T-helper 2 cell (primary cell): ENCODE data around the gene SARDH.

Experiments used
- DNase-seq, 5 experiments: peaks; one replicate each; pipeline versions ENCODE4 v3.0.0 to v3.0.0-alpha.2; 2012 to 2022

Gene SARDH

DNA sequence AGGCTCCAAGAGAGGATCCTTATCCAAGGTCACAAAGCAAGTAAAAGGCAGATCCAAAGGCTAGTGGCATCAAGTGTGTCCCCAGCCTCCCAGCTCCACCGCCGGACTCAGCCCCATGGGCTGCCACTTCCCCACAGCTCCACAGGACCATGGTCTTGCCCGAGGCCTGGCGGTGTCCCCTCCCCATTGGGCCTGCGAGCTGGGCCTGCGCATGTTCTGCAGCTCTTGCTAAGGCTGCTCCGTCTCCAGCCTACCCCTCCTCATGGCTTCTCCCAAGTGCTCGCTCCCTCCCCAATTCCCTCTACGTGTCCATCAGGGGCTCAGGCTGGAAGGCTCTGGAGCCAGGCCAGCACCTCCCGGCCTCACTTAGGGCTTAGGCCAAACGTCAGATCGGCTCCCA, 72.6 kb downstream of the SARDH start:
- no peak for DNase-seq

DNA sequence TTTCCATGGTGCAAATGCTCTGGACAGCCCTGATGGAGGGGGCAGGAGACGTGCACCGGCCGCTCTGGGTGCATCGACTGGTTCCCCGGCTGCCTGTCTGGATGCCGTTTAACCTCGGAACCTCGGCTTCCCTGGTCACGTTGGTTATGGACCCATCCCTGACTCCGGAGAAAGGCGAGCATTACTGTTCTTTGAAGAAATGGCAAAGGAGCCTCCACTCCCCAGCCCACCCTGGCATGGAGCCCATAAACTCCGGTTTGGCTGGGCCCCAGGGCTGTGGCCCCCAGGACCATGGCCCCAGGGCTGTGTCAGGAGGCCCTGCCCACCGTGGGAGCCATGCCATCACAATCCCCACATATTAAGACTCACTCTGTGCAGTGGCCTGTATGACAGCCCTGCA, 73.1 kb downstream of the SARDH start:
- no peak for DNase-seq

DNA sequence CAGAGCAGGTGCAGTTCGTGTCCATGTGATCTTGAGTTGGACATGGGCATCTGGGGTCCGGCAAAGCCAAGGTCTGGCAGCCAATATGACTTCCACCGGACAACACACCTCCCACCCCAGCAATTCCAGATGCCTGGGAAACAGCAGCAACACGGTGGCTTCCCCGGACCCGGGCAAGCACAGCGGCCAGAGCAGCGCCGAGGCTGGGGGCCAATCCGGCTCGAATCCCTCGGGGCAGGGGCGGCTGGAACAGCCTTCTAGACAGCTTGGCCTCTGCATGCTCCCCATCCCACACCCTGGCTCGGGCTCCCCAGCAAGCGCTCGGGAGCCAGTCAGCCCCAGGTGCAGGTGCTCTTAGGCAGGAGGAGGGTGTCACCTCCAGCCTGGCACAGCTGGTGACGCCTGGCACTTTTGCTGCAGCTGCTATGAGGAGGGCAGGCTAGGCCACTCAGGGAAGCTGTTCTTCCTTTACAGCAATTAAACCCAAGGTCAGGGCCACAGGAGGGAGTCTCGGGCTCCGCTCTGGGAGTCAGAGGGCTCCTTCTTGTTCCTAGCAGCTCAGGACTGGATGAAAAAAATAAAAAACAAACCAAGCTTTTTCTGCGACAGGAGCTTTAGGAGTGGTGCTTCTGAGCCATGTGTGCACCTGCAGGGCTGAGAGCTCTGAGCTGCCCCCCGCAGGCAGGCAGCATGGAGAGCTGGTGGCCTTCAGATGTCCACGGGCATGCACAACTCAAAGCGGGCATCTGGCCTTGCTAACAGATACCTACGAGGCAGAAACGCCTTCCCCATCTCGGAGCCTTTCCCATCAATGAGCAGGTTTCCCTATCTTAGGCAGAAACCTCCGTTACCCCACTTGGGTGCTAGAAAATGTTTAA, 73.7 kb downstream of the SARDH start:
- no peak for DNase-seq

DNA sequence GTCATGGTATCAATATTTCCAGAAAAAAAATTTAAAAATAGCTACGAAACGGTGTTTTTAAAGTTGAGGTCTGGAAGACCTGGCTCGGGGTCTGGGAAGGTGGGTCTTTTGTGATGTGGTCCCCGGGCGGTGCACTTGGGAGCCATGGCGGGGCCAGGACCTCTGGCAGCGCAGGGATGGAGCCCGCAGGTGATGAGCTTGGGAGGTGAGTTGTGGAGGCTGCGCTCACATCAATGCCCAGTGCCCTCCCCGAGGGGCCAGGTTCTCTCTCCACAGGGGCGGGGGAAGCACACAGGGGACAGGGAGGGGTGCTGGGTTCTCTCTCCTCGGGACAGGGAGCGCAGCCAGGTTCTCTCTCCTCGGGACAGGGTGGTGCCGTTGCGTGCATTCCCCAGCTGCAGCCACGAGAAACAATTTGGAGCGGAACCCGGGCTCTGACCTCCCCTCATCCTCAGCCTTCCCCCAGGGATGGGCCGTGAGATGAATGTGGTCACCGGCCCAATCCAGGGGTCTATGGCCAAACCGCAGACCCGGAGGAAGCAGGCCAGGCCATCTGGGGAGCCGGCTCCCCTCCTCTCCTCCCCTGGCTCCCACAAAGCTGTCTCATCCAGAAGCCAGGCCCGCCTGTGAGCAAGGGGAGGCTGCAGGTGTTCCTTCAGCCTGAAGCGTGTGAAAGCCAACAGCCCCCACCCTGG, 76.2 kb downstream of the SARDH start:
- no peak for DNase-seq

DNA sequence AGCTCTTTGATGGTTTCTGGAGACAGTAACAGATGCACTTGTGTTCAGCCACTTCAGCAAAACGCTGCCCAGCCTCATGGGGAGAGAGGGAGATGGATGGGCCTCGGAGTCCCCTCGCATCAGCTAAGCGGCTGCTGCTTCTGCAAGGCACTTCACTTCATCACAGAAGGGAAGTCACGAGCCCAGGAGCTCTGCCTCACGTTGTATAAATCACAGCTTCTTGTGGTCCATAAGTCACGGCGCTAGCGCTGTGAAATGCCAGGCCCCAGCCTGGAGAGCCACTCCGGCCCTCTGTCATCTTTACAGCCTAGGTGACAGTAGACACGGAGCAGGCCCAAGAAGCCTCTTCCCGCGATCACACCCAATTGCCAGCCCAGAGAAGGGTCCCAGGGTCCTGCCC, 78.6 kb downstream of the SARDH start:
- no peak for DNase-seq

DNA sequence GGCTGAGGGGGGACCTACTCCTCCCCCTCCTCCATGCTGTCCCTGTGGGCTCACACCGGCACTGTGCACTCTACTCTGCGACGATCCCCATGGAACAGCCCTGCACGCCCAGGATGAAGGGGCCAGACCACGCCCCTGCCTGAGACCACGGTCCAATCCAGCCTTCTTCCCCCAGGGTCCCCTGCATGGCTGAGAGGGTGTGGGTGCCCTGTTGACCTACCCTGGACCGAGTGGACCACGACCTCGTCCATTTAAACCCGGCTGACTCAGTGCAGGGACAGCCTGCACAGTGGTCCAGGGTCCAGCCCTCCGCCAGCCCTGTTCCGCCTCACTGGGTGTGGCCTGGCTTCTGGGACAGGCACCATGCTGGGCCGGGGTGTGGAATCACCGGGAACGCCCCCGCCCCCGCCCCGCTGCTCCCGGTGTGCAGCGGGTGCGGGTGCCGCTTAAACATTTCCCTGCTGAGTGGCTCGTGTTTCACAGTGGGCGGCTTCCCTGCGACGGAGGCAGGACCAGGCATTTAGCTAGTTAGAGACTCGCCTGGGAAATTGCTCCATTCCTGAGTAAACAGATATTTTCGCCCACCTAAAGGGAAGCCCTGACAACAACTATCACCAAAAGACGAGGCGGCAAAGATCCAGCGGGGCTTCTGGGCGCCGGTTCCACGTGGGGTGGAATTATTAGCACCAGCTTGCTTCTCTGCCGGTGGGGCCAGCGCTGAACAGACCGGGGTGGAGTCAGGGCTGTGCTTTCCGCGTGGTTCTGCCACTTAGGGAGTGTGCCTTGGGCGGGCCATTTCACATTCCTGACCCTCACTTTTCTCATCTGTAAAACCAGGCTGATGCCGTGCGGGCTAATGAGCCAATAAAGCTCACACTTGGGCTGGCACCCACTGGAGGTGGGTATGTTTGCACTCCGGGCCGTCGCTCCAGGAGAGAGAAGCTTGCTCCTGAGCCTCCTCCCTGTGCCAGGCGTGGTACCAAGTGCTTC, 79.4 kb downstream of the SARDH start:
- no peak for DNase-seq

DNA sequence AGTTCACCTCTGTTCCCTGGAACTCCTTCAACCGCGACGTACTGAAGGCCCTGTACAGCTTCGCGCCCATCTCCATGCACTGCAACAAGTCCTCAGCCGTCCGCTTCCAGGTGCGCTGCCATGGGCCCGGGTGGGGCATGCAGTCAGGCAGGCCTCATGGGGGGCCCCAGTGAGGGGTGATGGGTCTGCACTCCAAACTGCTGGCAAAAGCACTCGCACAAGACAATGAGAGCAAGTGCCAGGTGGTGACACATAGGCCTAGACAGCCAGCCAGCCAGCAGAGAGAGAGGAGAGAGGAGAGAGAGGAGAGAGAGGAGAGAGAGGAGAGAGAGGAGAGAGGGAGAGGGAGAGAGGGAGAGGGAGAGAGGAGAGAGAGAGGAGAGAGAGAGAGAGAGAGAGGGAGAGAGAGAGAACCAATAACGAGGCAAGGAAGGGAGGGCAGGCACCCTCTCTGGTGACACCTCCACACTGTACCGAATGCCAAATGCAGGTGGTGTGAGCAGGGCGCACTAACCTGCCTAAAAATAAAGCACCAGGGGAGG, 81.0 kb downstream of the SARDH start:
- no peak for DNase-seq

DNA sequence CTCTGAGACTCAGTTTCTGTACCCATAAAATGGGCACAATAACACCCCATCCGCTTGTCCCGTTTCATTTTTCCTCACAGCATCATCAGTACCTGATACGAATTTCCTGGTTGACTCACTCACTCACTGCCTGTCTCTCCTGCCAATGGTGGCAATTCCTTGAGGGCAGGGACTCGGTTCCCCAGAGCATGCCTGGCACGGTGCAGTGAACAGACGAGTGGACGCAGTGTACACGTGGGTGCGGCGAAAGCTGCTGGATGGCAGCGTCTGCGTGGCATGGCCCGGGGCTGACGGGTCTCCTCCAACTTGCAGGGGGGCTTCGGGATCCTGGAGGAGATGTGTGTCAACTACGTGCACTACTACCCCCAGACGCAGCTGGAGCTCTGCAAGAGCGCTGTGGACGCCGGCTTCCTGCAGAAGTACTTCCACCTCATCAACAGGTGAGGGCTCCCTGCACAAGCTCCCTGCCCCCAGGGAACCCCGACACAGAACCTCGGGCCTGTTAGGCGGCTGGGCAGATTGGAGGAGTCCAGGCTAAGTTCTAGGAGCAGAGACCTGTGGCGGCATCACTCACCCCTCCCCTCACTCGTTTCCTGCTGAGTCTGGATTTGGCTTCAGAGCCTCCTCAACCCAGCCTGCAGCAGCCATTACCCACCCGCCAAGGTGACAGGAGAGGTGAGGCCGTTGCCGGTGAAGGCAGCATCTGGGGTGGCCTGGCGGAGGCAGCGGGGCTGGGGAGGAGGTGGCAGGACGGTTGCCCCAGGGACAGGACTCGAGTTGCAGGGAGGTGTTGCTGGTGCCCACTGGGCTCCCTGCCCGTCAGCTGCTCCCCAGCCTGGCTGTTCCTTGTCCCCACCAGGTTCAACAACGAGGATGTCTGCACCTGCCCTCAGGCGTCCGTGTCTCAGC, 81.7 kb downstream of the SARDH start:
- DNase-seq: peak in 2 of 5 experiments; percentile 33 to 38

DNA sequence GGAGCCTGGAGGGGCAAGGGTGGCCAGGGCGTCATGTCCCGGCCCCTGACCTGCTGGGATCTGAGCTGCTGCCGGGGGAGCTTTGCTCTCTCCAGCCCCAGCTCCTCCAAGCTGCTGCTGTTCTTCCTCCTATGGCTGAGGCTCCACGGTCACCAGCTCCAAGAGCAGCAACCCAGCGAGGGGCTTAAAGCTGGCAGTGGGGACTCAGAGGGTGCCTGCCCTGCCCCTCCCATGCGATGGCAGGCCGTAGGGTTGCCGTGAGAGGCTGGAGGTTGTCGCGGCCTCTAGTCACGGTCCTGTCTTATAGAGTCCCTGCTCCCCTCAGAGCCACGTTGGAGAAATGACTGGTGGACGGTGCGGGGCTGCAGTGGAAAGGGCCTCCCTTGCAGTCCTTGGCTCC, 82.5 kb downstream of the SARDH start:
- no peak for DNase-seq

DNA sequence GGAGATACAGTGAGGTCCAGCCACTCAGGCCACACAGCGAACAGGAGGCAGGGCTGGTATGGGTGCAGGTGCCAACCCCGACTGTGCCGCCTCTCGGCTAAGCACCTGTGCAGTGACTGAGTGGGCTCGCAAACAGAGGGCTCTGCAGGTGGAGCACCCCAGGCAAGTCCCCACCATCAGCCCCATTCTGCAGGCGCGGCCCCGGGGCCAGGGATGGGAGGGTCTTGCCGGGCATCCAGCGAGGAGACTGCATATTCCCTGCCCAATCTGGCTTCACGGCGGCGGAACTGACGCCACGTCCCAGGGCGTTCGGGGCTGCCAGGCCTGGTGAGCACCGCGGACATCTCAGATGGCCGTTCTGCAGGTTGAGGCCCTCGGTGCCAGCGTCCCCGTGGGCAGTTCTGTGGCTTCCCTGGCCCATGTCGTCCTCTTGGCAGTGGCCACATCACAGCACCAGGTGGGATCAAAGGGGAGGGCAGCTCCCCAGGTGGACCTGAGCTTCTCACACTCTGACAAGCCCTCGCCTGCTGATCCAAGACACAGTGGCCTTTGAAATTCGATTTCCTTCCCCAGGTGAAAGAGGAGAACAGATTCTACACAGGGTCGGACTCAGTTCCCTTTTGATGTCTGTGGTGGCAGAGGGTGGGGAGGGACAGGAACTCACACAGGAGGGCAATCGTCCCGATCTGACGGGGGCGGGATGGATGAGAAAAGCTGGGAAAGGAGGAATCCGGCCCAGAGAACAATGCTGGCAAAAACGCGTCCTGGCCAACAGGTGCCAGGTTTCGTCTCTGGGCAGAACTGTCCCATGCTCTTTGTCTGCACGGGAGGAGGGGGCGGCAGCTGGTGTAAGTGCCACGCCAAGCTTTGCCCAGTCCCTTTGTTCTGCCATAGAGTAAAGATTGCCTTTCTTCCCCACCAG, 83.2 kb downstream of the SARDH start:
- no peak for DNase-seq

DNA sequence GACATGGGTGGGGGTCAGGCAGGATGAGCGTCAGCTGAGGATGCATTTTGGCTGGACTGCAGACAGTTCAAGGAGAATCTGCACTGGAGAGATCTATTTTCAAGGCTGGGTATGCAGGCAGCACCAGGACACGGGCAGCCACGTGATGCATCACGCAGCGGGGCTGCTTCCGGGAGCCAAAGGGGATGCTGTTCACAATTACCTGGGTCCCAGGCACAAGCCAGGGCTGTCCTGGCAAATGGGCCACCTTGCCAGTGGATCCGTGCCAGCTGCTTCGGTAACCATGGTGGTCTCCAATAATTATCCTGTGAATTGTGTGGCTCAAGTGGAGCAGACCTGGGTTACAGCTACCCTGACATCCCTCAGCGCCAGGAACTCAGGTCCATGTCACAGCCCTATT, 84.5 kb downstream of the SARDH start:
- DNase-seq: no peak

DNA sequence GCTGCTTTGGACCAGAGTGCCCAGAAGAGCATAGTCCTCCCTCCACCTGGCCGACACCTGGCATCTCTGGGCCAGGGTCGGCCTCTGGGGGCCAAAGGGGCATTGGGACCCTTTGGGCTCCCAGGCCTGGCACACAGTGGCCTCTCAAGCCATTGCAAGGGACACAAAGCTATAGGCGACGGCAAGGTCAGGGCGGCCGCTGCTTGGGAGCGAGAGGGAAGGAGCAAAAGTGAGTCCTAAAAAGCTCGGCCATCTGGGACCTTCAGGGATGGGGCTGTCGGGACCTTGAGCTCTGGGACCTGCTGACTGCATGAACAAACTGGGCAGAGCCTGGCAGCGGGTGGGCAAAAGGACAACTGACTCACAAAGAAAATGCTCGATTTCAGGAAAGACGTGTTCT, 88.1 kb downstream of the SARDH start:
- DNase-seq: no peak

DNA sequence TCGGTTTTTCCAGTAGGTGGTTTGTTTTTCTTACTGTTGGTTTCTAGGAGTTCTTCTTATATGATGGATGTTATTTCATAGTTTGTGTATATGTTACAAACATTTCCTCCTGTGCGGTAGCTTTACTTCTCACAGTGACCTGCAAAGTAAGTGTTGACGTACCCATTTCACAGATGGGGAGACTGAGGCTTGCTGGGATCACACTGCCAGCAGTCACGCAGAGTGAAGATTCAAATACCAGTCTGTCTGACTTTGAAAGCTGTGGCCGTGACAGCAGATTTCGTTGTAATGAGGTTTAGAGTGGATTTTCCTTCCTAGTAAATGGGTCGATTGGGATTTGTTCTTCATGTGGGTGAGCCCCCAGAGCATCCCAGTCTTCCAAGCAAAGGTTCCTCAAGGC, 89.0 kb downstream of the SARDH start:
- DNase-seq: no peak

DNA sequence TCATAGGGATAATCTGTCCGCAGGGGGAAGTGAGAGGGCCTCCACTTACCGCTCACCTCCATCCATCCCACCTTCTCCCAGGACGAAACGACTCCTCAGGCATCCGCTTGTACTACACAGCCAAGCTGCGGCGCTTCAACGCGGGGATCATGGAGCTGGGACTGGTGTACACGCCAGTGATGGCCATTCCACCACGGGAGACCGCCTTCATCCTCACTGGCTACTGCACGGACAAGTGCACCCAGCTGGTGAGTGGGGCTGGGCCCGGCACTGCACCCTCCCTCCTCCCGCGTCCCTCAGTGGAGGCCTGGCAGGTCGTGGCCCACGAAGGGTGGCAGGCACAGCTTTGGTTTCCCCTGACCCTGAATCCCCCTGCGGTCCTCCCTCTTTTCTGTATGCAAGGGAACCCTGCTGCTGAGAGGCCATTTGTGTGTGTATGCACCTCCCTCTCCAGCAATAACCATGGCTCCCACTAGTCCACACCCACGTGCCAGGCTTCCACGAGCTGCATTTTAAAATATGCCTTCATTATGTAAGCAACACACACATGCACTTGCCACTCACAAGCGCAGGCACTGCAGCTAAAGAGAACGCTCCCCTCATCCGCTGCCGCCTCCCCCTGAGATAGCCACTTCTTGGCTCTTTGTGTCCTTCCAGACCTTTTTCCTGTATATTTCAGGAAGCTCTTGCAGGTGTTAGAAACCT, 90.2 kb downstream of the SARDH start:
- DNase-seq: no peak

DNA sequence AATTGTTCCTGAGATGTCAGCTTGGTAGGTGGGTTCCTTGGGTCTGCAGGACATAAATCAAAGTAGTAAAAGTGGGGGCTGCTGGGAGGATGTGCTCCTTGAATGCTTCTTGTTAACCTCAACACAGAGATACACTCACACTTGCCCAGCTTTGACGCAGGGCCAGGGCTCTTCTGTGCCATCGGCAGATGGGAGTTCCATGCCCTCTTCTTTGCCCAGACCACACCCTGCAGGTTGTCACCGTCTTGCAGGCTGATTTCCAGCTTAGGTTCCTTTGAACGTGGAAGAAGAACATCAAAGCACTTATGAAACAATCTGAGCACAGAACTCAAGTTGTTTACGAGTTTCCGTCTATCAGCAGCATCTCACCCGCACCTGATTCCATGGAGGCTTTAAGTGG, 91.0 kb downstream of the SARDH start:
- no peak for DNase-seq

DNA sequence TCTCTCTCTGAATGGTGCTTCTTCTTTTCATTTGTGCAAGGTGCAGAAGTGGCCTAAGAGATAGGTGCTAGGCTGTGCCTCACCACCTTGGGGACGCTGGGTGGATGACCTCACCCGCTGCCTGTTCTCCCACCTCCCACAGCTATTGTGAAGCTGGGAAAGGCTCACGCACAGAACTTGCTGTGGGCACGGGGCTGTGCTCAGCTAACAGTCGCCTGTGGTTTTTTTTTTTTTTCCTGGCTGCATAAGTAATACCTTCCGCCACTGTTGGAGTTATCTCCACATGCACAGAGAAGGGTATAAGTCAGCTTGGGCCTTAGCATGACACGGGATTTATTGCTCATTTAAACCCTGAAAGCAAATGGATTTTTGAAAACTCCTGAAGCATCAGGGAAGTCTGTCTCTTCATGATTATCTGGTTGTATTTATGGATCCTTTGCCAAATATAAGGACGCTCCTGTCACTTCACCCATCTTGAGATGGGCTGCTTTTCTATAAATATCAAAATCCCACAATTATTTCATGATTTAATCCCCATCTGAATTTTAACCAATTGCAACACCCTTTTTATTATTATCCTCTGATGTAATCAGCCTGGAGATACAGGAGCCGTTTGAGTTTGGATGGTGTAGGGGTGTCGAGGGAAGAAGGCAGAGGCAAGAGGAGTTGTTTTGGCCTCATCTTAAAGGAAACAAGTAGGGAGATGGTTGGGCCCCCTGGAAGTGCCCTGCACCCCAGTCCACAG, 93.0 kb downstream of the SARDH start:
- DNase-seq: no peak

DNA sequence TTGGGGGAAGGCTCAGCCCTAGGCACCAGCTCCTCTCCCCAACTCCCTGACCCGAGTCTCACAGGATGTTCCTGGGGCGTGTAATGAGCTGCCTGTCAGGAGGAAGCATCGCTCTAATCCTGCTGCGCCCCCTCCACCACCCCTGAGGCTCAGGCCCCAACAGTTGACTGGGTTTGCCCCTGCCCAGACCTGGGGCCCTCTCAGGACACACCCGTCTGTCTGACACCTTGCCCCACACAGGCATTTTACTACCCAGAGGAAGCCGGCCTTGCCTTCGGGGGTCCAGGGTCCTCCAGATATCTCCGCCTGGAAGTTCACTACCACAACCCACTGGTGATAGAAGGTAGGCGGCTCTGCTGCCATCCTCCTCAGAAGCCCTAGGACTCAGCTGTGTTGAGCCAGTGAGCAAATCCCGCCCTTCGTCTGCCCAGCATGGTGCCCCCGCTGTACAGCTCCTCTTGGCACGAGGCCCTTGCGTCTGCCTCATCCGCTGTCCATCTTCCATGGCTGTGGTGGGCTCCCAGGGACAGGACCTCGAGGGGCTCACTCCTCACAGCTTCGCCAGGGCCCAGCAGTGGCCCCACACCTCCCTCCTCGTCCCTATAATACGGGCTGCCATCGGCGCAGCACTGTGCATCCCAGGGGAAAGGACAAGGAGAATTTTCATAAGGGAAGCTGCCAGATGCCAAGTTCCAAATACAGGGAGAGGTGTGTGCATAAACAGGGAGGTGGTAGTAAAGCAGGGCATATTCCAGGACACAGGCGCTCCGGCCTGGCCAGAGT, 94.0 kb downstream of the SARDH start:
- DNase-seq: no peak

DNA sequence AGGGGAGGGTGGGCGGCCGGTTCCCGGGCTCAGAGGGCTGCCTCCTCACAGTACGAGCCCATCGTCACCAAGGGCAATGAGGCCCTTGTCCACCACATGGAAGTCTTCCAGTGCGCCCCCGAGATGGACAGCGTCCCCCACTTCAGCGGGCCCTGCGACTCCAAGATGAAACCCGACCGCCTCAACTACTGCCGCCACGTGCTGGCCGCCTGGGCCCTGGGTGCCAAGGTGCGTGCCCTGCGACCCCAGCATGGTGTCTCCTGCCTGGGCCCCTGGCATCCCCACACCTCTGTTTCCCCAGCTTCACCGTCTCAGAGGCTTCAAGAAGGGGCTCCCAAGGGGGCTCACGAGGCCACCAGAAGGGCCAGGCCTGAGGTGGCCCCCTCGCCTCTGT, 94.8 kb downstream of the SARDH start:
- no peak for DNase-seq
